SK-N-SH (cell line): ENCODE measurements around the gene PALM2AKAP2.

ENCODE experiments used
- ELF1 ChIP-seq: IDR thresholded peaks from 2 replicates; pipeline ENCODE4 v1.4.0; 2012
- EP300 ChIP-seq, 2 experiments: IDR thresholded peaks; 2 replicates each; pipeline versions ENCODE4 v1.4.0 to v1.6.1; 2012; ENCODE audit warnings: borderline replicate concordance in 1 of 2, low read depth in 1 of 2, low read length in 1 of 2
- EZH2phosphoT487 ChIP-seq: fragments of 200-600 bp; sonication (generic); IDR thresholded peaks from 2 replicates; pipeline ENCODE4 v1.6.1; 2017; ENCODE audit warnings: low read depth, mixed run types, mild to moderate bottlenecking, antibody characterized with exemption, moderate library complexity, borderline replicate concordance
- POLR2AphosphoS5 ChIP-seq: IDR thresholded peaks from 2 replicates; pipeline ENCODE4 v1.6.1; 2012; ENCODE audit warnings: low read depth, low read length
- RCOR1 ChIP-seq: fragments of 150-350 bp; IDR thresholded peaks from 2 replicates; pipeline ENCODE4 v1.6.1; 2017; ENCODE audit warnings: antibody characterized with exemption, low read length
- RFX5 ChIP-seq: IDR thresholded peaks from 2 replicates; pipeline ENCODE4 v1.6.1; 2012; ENCODE audit warnings: mild to moderate bottlenecking, improper control_type of control experiment, low read length
- SMC3 ChIP-seq: IDR thresholded peaks from 2 replicates; pipeline ENCODE4 v1.6.1; 2012; ENCODE audit warnings: low read depth, low read length, improper control_type of control experiment
- TAF1 ChIP-seq: IDR thresholded peaks from 2 replicates; pipeline ENCODE4 v1.6.1; 2012; ENCODE audit warnings: low read depth, mild to moderate bottlenecking, low read length, moderate library complexity, borderline replicate concordance
- TF ChIP-seq, protein P1 (sequence below): fragments of 200-600 bp; sonication (generic); IDR thresholded peaks from 2 replicates; pipeline ENCODE4 v1.6.1; 2017; ENCODE audit warnings: antibody characterized with exemption, mild to moderate bottlenecking, moderate library complexity
- TF ChIP-seq, protein P2 (sequence below): IDR thresholded peaks from 2 replicates; pipeline ENCODE4; 2012
- TF ChIP-seq, protein P3 (sequence below): IDR thresholded peaks from 2 replicates; pipeline ENCODE4 v1.4.0; 2012; ENCODE audit warnings: low read depth, borderline replicate concordance
- TF ChIP-seq, protein P4 (sequence below): IDR thresholded peaks from 2 replicates; pipeline ENCODE4 v1.6.1; 2012; ENCODE audit warnings: mild to moderate bottlenecking, low read depth, low read length, moderate library complexity

DNA sequence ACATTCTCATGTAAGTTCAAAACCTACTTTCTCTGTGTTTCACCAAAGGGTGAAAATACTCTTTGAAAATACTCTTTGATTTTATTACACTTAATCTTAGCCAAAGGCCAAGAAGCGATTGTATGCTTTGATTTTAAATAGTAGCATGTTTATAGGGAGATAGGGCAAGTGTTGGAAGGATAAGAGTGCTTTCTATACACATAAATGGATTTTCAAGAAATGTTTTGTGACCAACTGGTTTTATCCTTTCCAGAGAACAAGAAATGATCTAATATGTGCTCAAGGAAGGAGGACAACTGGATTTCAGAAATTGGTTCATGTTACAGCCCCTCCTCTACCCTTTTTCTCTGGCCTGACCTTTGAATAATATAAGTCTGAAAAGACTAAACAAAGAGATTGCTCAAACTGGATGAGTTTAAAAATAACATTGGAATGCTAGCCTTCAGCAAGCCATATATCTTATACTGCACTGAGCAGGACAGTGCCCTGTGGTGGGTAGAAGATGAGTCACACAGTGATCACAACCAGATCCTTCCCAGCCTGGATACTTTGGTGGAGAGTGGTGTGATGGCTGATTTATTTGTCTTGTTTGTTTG is 13.1 kb downstream of the PALM2AKAP2 start:
- TF ChIP-seq ELF1 = peak; percentile 43; the same call in 1 of the 2 replicates
- TF ChIP-seq, protein P1, sequence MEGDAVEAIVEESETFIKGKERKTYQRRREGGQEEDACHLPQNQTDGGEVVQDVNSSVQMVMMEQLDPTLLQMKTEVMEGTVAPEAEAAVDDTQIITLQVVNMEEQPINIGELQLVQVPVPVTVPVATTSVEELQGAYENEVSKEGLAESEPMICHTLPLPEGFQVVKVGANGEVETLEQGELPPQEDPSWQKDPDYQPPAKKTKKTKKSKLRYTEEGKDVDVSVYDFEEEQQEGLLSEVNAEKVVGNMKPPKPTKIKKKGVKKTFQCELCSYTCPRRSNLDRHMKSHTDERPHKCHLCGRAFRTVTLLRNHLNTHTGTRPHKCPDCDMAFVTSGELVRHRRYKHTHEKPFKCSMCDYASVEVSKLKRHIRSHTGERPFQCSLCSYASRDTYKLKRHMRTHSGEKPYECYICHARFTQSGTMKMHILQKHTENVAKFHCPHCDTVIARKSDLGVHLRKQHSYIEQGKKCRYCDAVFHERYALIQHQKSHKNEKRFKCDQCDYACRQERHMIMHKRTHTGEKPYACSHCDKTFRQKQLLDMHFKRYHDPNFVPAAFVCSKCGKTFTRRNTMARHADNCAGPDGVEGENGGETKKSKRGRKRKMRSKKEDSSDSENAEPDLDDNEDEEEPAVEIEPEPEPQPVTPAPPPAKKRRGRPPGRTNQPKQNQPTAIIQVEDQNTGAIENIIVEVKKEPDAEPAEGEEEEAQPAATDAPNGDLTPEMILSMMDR = no peak
- TF ChIP-seq, protein P2, sequence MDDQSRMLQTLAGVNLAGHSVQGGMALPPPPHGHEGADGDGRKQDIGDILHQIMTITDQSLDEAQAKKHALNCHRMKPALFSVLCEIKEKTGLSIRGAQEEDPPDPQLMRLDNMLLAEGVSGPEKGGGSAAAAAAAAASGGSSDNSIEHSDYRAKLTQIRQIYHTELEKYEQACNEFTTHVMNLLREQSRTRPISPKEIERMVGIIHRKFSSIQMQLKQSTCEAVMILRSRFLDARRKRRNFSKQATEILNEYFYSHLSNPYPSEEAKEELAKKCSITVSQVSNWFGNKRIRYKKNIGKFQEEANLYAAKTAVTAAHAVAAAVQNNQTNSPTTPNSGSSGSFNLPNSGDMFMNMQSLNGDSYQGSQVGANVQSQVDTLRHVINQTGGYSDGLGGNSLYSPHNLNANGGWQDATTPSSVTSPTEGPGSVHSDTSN = peak; percentile 97
- no peak for TF ChIP-seq EZH2phosphoT487
- TF ChIP-seq TAF1 = no peak
- no peak for TF ChIP-seq SMC3
- TF ChIP-seq RCOR1 = no peak
- no peak for TF ChIP-seq RFX5
- TF ChIP-seq, protein P3, sequence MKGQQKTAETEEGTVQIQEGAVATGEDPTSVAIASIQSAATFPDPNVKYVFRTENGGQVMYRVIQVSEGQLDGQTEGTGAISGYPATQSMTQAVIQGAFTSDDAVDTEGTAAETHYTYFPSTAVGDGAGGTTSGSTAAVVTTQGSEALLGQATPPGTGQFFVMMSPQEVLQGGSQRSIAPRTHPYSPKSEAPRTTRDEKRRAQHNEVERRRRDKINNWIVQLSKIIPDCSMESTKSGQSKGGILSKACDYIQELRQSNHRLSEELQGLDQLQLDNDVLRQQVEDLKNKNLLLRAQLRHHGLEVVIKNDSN = no peak
- peak; percentile 77; the same call in 1 of the 2 replicates for TF ChIP-seq POLR2AphosphoS5
- TF ChIP-seq, protein P4, sequence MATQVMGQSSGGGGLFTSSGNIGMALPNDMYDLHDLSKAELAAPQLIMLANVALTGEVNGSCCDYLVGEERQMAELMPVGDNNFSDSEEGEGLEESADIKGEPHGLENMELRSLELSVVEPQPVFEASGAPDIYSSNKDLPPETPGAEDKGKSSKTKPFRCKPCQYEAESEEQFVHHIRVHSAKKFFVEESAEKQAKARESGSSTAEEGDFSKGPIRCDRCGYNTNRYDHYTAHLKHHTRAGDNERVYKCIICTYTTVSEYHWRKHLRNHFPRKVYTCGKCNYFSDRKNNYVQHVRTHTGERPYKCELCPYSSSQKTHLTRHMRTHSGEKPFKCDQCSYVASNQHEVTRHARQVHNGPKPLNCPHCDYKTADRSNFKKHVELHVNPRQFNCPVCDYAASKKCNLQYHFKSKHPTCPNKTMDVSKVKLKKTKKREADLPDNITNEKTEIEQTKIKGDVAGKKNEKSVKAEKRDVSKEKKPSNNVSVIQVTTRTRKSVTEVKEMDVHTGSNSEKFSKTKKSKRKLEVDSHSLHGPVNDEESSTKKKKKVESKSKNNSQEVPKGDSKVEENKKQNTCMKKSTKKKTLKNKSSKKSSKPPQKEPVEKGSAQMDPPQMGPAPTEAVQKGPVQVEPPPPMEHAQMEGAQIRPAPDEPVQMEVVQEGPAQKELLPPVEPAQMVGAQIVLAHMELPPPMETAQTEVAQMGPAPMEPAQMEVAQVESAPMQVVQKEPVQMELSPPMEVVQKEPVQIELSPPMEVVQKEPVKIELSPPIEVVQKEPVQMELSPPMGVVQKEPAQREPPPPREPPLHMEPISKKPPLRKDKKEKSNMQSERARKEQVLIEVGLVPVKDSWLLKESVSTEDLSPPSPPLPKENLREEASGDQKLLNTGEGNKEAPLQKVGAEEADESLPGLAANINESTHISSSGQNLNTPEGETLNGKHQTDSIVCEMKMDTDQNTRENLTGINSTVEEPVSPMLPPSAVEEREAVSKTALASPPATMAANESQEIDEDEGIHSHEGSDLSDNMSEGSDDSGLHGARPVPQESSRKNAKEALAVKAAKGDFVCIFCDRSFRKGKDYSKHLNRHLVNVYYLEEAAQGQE = peak; percentile 61
- TF ChIP-seq EP300 (IDR thresholded peaks at IDR 0.05; ENCODE audit: borderline replicate concordance in 1 of 2, low read depth in 1 of 2, low read length in 1 of 2) = peak; percentile 58 to 96
